A549 (cell line): ENCODE results near the gene RAD51B.

Experiments
- CTCF ChIP-seq: fragments of >200 bp; sonication (Bioruptor Twin); formaldehyde crosslinking; IDR thresholded peaks from 3 replicates; pipeline ENCODE4 v1.5.1; 2016
- HOXB5 ChIP-seq: fragments of 250-450 bp; sonication (Bioruptor Pico); IDR thresholded peaks from 2 replicates; pipeline ENCODE4 v1.5.0; 2020; ENCODE audit warnings: mild to moderate bottlenecking, moderate library complexity
- MAX ChIP-seq: IDR thresholded peaks from 2 replicates; pipeline ENCODE4 v1.6.1; 2012
- NR3C1 ChIP-seq: fragments of >200 bp; sonication (Bioruptor Twin); formaldehyde crosslinking; IDR thresholded peaks from 3 replicates; pipeline ENCODE4 v1.6.1; 2017
- POLR2A ChIP-seq: IDR thresholded peaks from 2 replicates; pipeline ENCODE4 v1.6.1; 2012; ENCODE audit warnings: mild to moderate bottlenecking, low read length
- RCOR1 ChIP-seq: fragments of 150-350 bp; IDR thresholded peaks from 2 replicates; pipeline ENCODE4 v1.6.1; 2014; ENCODE audit warnings: antibody characterized with exemption, low read length, low read depth
- RFX5 ChIP-seq: fragments of 450-650 bp; IDR thresholded peaks from 2 replicates; pipeline ENCODE4 v1.7.1; 2014; ENCODE audit warnings: antibody characterized with exemption, mild to moderate bottlenecking, moderate library complexity
- SMC3 ChIP-seq: fragments of >200 bp; sonication (Bioruptor Twin); formaldehyde crosslinking; IDR thresholded peaks from 3 replicates; pipeline ENCODE4 v1.6.1; 2018; ENCODE audit warnings: inconsistent platforms
- ZC3H11A ChIP-seq: fragments of 450-650 bp; IDR thresholded peaks from 2 replicates; pipeline ENCODE4 v1.6.1; 2014; ENCODE audit warnings: antibody characterized with exemption, mild to moderate bottlenecking

GRCh38 chr14:68375376-68375775 lies 555.8 kb downstream of the RAD51B start:
- no peak for TF ChIP-seq CTCF
- TF ChIP-seq RFX5 = no peak
- no peak for TF ChIP-seq POLR2A
- TF ChIP-seq ZC3H11A = no peak
- TF ChIP-seq NR3C1 = no peak
- no peak for TF ChIP-seq RCOR1
- no peak for TF ChIP-seq SMC3
- TF ChIP-seq HOXB5 = no peak
- TF ChIP-seq MAX = no peak
